CD14-positive monocyte (primary cell): ENCODE results near the gene RAPGEF6. TPM values are rescaled to one million over a fixed set of nuclear protein-coding genes. Genes with fewer than 3 reads are reported as not detected.

ENCODE experiments used
- DNase-seq, 3 donors: peaks; one replicate each; pipeline ENCODE4 v3.0.0-alpha.2; 2011 to 2022
- H2AFZ ChIP-seq: 2 replicates; pipeline ENCODE4 v1.6.0; 2012; ENCODE audit warnings: mild to moderate bottlenecking, low read depth, low read length, inconsistent platforms; ENCODE audit not compliant: insufficient read depth, poor library complexity, severe bottlenecking
- H3K27ac ChIP-seq, 2 donors: 1 replicate in 1 of 2; 2 replicates in 1 of 2; pipeline ENCODE4 v1.5.1; 2012 to 2013; ENCODE audit warnings: low read length in 2 of 2, control low read depth in 1 of 2, inconsistent platforms in 1 of 2, low read depth in 1 of 2, mild to moderate bottlenecking in 1 of 2
- H3K27me3 ChIP-seq, 2 donors: one replicate each; pipeline versions ENCODE4 v1.6.0 to v1.6.1; 2011 to 2013; ENCODE audit warnings: low read length in 2 of 2; ENCODE audit not compliant: control insufficient read depth in 2 of 2, insufficient read depth in 2 of 2
- H3K36me3 ChIP-seq, 2 donors: replicated peaks in 1 of 2; 1 replicate in 1 of 2; 2 replicates in 1 of 2; pipeline versions ENCODE4 v1.5.1 to v1.6.1; 2012 to 2013; ENCODE audit warnings: low read length in 2 of 2, control low read depth in 1 of 2, inconsistent platforms in 1 of 2, mild to moderate bottlenecking in 1 of 2; ENCODE audit not compliant: insufficient read depth in 2 of 2, control insufficient read depth in 1 of 2
- H3K4me1 ChIP-seq, 2 donors: 1 replicate in 1 of 2; 2 replicates in 1 of 2; pipeline versions ENCODE4 v1.5.1 to v1.6.1; 2012 to 2013; ENCODE audit warnings: low read length in 2 of 2, control low read depth in 1 of 2, inconsistent platforms in 1 of 2, mild to moderate bottlenecking in 1 of 2, moderate library complexity in 1 of 2; ENCODE audit not compliant: insufficient read depth in 2 of 2, control insufficient read depth in 1 of 2
- H3K4me2 ChIP-seq: replicated peaks from 2 replicates; pipeline ENCODE3; 2012; ENCODE audit warnings: low read length, moderate library complexity, mild to moderate bottlenecking; ENCODE audit not compliant: poor library complexity, severe bottlenecking; ENCODE audit errors: extremely low read depth
- H3K4me3 ChIP-seq, 3 experiments: fragments of 200-600 bp in 1 of 3; sonication (generic) in 1 of 3; replicated peaks in 1 of 3; 1 replicate in 2 of 3; 2 replicates in 1 of 3; pipeline ENCODE4 v1.5.1; 2011 to 2013; ENCODE audit warnings: low read length in 3 of 3, mild to moderate bottlenecking in 3 of 3, control low read depth in 2 of 3, low read depth in 2 of 3, inconsistent platforms in 1 of 3, moderate library complexity in 1 of 3
- H3K79me2 ChIP-seq: 2 replicates; pipeline ENCODE4 v1.6.0; 2012; ENCODE audit warnings: mild to moderate bottlenecking, control low read depth, inconsistent platforms, low read length, moderate library complexity; ENCODE audit not compliant: insufficient read depth
- H3K9ac ChIP-seq: 2 replicates; pipeline ENCODE4 v1.6.0; 2017; ENCODE audit warnings: low read length, mild to moderate bottlenecking; ENCODE audit not compliant: insufficient read depth, poor library complexity, severe bottlenecking
- H3K9me3 ChIP-seq, 2 donors: replicated peaks in 1 of 2; 1 replicate in 1 of 2; 2 replicates in 1 of 2; pipeline versions ENCODE4 v1.5.1 to v1.6.1; 2012 to 2013; ENCODE audit warnings: low read length in 2 of 2, control low read depth in 1 of 2; ENCODE audit not compliant: control insufficient read depth in 1 of 2, insufficient read depth in 1 of 2
- H4K20me1 ChIP-seq: 2 replicates; pipeline ENCODE4 v1.6.0; 2012; ENCODE audit warnings: mild to moderate bottlenecking, low read length, control low read depth, moderate library complexity; ENCODE audit not compliant: insufficient read depth
- H3K27ac Mint-ChIP-seq, 7 donors: one replicate each; pipeline ENCODE4 v1.8.0; 2020; ENCODE audit warnings: mild to moderate bottlenecking in 7 of 7, mixed read lengths in 7 of 7, moderate library complexity in 6 of 7, inconsistent platforms in 2 of 7
- H3K27me3 Mint-ChIP-seq, 3 donors: one replicate each; pipeline ENCODE4 v1.8.0; 2021 to 2022; ENCODE audit warnings: low read depth in 3 of 3, mild to moderate bottlenecking in 3 of 3, mixed read lengths in 3 of 3, moderate library complexity in 3 of 3, inconsistent platforms in 1 of 3
- H3K36me3 Mint-ChIP-seq, 2 donors: one replicate each; pipeline ENCODE4 v1.8.0; 2020; ENCODE audit warnings: mixed read lengths in 2 of 2, inconsistent platforms in 1 of 2, mild to moderate bottlenecking in 1 of 2
- H3K4me1 Mint-ChIP-seq: one replicate; pipeline ENCODE4 v1.8.0; 2020; ENCODE audit warnings: mild to moderate bottlenecking, mixed read lengths
- H3K4me3 Mint-ChIP-seq, 2 donors: one replicate each; pipeline ENCODE4 v1.8.0; 2020; ENCODE audit warnings: mild to moderate bottlenecking in 2 of 2, mixed read lengths in 2 of 2, moderate library complexity in 1 of 2
- H3K9me3 Mint-ChIP-seq, 7 donors: one replicate each; pipeline ENCODE4 v1.8.0; 2020 to 2022; ENCODE audit warnings: mixed read lengths in 7 of 7, mild to moderate bottlenecking in 6 of 7, moderate library complexity in 6 of 7, inconsistent platforms in 2 of 7
- WGBS: methylation state at CpG from one replicate; pipeline ENCODE4 v1.1.5; 2013; ENCODE audit warnings: missing lambda C conversion rate; ENCODE audit not compliant: insufficient coverage; 5-methylcytosine and 5-hydroxymethylcytosine counted together
- intact Hi-C, 2 donors: fragments of 100-400 bp; cut with micrococcal nuclease; formaldehyde crosslinking; loops; one replicate each; pipeline versions ENCODE4 v1.15.0 to v1.15.1; 2023
- polyA plus RNA-seq, 3 donors: library from polyadenylated mRNA; depleted of rRNA in 1 of 3; unstranded in 2 of 3; stranded (reverse) in 1 of 3; fragments of 300-500 nt in 2 of 3; fragments of >200 nt in 1 of 3; fragmentation: Illumina TruSeq in 2 of 3; gene quantifications; 1 replicate in 2 of 3; 2 replicates in 1 of 3; pipeline ENCODE4 v1.2.3, GENCODE V29; 2012 to 2021
- TF ChIP-seq, protein P1 (sequence below): fragments of 200-600 bp; IDR thresholded peaks from one replicate; pipeline ENCODE4 v1.8.0; 2022; ENCODE audit warnings: antibody characterized with exemption, mild to moderate bottlenecking

RAPGEF6 gene
- polyA plus RNA-seq, 3 donors: 2.9 to 4.8 (median 4.8) TPM

DNA sequence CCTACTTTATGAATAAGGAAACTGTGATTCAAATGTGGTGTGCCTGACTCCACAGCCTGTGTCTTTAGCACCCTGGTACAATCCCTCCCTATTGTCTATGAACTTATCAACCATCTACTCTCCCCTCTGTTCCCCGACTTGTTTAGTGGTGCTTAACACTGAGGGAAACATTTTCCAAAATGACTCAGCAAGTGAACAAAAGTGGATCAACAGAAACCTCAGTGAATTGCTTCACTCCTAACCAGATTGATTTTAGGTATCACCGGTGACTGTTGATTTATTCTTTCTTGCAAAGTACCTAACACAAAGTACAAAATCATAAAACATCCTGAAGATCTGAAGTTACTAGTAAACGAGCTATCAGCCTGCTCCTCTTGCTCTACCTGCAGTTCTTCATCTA is 42.1 kb upstream of the RAPGEF6 start:
- H3K36me3 ChIP-seq: peaks cover 49 to 85% of the 10 kb centered on the region in 2 donors
- WGBS: 80% methylated on average over 1 of the region's 3 CpGs

DNA sequence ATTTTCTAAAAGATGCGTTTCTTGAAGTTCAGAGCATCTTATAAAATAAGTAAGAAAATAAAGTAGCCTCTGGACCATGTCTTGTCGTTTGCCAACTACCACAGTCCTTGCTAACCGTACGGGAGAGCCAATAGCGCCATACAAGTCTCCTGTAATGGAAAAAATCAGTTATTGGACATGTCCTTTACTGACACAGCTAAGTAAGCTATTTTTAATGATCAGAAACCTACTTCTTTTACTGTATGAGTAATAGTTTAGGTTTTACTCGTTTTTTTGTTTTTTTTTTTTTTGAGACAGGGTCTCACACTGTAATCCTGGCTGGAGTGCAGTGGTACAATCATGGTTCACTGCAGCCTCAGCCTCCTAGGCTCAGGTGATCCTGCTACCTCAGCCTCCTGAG is 37.7 kb upstream of the RAPGEF6 start:
- Histone ChIP-seq H3K9ac (no peak overlapping the region), H4K20me1 (no peaks in the 10 kb centered on the region), H3K4me2 (no peak overlapping the region), H3K4me3 (no peak overlapping the region), H3K4me1 (no peaks in the 10 kb centered on the region), H3K79me2 (peaks cover 9% of the 10 kb centered on the region), H3K36me3 (peaks cover 86 to 98% of the 10 kb centered on the region in 2 donors), H3K9me3 (no peaks in the 10 kb centered on the region), H2AFZ (no peak overlapping the region), H3K27ac (peak overlapping the region in 1 of 2 donors; percentile 57), H3K27me3 (no peaks in the 10 kb centered on the region)
- H3K27me3 Mint-ChIP-seq: no peaks in the 10 kb centered on the region
- no peak for DNase-seq
- WGBS: 80% methylated on average over 1 of the region's 6 CpGs
- peaks cover 3% of the 10 kb centered on the region for H3K4me1 Mint-ChIP-seq
- H3K9me3 Mint-ChIP-seq: peaks cover 0 to 1% (median 0%) of the 10 kb centered on the region in 7 donors
- peaks cover 74 to 89% of the 10 kb centered on the region in 2 donors for H3K36me3 Mint-ChIP-seq
- TF ChIP-seq, protein P1, sequence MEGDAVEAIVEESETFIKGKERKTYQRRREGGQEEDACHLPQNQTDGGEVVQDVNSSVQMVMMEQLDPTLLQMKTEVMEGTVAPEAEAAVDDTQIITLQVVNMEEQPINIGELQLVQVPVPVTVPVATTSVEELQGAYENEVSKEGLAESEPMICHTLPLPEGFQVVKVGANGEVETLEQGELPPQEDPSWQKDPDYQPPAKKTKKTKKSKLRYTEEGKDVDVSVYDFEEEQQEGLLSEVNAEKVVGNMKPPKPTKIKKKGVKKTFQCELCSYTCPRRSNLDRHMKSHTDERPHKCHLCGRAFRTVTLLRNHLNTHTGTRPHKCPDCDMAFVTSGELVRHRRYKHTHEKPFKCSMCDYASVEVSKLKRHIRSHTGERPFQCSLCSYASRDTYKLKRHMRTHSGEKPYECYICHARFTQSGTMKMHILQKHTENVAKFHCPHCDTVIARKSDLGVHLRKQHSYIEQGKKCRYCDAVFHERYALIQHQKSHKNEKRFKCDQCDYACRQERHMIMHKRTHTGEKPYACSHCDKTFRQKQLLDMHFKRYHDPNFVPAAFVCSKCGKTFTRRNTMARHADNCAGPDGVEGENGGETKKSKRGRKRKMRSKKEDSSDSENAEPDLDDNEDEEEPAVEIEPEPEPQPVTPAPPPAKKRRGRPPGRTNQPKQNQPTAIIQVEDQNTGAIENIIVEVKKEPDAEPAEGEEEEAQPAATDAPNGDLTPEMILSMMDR: no peak
- intact Hi-C loops: no loop called here
- H3K27ac Mint-ChIP-seq: peak overlapping the region in 2 of 7 donors; percentile 19 to 63
- no peak overlapping the region for H3K4me3 Mint-ChIP-seq

More for the DNA sequence above, 42.1 kb upstream of the RAPGEF6 start:
- no peak for DNase-seq
- Mint-ChIP-seq H3K4me3 (no peak overlapping the region), H3K4me1 (peaks cover 15% of the 10 kb centered on the region), H3K27me3 (no peaks in the 10 kb centered on the region), H3K36me3 (peaks cover 63 to 66% of the 10 kb centered on the region in 2 donors), H3K27ac (peak overlapping the region in 3 of 7 donors; percentile 50 to 83 (median 53)), H3K9me3 (peaks cover 0 to 1% (median 0%) of the 10 kb centered on the region in 7 donors)
- Histone ChIP-seq H3K4me2 (no peak overlapping the region), H4K20me1 (no peaks in the 10 kb centered on the region), H3K9ac (no peak overlapping the region), H3K27me3 (no peaks in the 10 kb centered on the region), H3K9me3 (no peaks in the 10 kb centered on the region), H2AFZ (no peak overlapping the region), H3K27ac (peak overlapping the region in 1 of 2 donors; percentile 34), H3K4me1 (peaks cover 3 to 11% of the 10 kb centered on the region in 2 donors), H3K4me3 (no peak overlapping the region), H3K79me2 (peaks cover under 1% of the 10 kb centered on the region)
- TF ChIP-seq, protein P1: no peak
- intact Hi-C loops: no loop called here
